OCI-LY3 (cell line): ENCODE measurements around the gene CNRIP1.
A peak's percentile ranks its signal among the peaks of the same experiment; 100 is the strongest.

Experiments
- H2AFZ ChIP-seq: fragments of 200-600, 300-600 bp; shearing (Covaris generic); 2 replicates; pipeline ENCODE4 v1.6.0; 2014; ENCODE audit warnings: antibody characterized with exemption, low read depth, low read length
- H3K27ac ChIP-seq: fragments of 200-600, 300-600 bp; sonication (generic); 2 replicates; pipeline ENCODE4 v1.5.1; 2014; ENCODE audit warnings: mild to moderate bottlenecking, low read length, moderate library complexity, mixed read lengths
- H3K27me3 ChIP-seq: fragments of 200-600, 300-600 bp; sonication (generic); 2 replicates; pipeline ENCODE4 v1.6.1; 2014; ENCODE audit warnings: low read depth, low read length, mixed read lengths
- H3K36me3 ChIP-seq: fragments of 200-600, 300-600 bp; sonication (generic); replicated peaks from 2 replicates; pipeline ENCODE3; 2014; ENCODE audit warnings: low read depth, low read length, mixed read lengths
- H3K4me1 ChIP-seq: fragments of 300-600, 200-600 bp; sonication (generic); 2 replicates; pipeline ENCODE4 v1.6.1; 2014; ENCODE audit warnings: low read length, mixed read lengths
- H3K4me2 ChIP-seq: fragments of 200-600, 300-600 bp; sonication (generic); 2 replicates; pipeline ENCODE4 v1.6.1; 2014; ENCODE audit warnings: low read length, mixed read lengths
- H3K4me3 ChIP-seq: fragments of 300-600, 200-600 bp; sonication (generic); 2 replicates; pipeline ENCODE4 v1.5.1; 2014; ENCODE audit warnings: antibody characterized with exemption, mild to moderate bottlenecking, low read length, moderate library complexity
- H3K79me2 ChIP-seq: fragments of 300-600, 200-600 bp; shearing (Covaris generic); 2 replicates; pipeline ENCODE4 v1.6.1; 2014; ENCODE audit warnings: mild to moderate bottlenecking, low read length, mixed read lengths
- H3K9ac ChIP-seq: fragments of 300-600, 200-600 bp; shearing (Covaris generic); 2 replicates; pipeline ENCODE4 v1.6.0; 2014; ENCODE audit warnings: mild to moderate bottlenecking, low read length, moderate library complexity
- H3K9me3 ChIP-seq: fragments of 200-600, 300-600 bp; shearing (Covaris generic); 2 replicates; pipeline ENCODE4 v1.6.1; 2014; ENCODE audit warnings: low read length, mixed read lengths; ENCODE audit not compliant: insufficient read depth
- H4K20me1 ChIP-seq: fragments of 200-600, 300-600 bp; sonication (generic); 2 replicates; pipeline ENCODE4 v1.6.1; 2016; ENCODE audit warnings: low read length, mixed read lengths; ENCODE audit not compliant: insufficient read depth
- CTCF ChIP-seq: fragments of 200-600, 300-600 bp; sonication (generic); IDR thresholded peaks from 2 replicates; pipeline ENCODE4 v1.5.1; 2014; ENCODE audit warnings: antibody characterized with exemption, low read length, low read depth
- EZH2phosphoT487 ChIP-seq: fragments of 200-600 bp; shearing (Covaris generic); IDR thresholded peaks from 2 replicates; pipeline ENCODE4 v1.6.1; 2018; ENCODE audit warnings: antibody characterized with exemption, mixed run types, low read depth

Gene CNRIP1

GRCh38 chr2:68293024-68293423 is 26.7 kb downstream of the CNRIP1 start:
- no peaks in the 10 kb centered on the region for H3K27me3 ChIP-seq
- H3K27ac ChIP-seq: no peak overlapping the region
- peaks cover 21% of the 10 kb centered on the region for H3K4me1 ChIP-seq
- no peak overlapping the region for H3K9ac ChIP-seq
- no peak overlapping the region for H2AFZ ChIP-seq
- H3K4me3 ChIP-seq: no peak overlapping the region
- no peaks in the 10 kb centered on the region for H3K9me3 ChIP-seq
- no peak overlapping the region for H3K4me2 ChIP-seq
- no peaks in the 10 kb centered on the region for H4K20me1 ChIP-seq
- H3K79me2 ChIP-seq: no peaks in the 10 kb centered on the region
- H3K36me3 ChIP-seq: no peaks in the 10 kb centered on the region
- no peak for TF ChIP-seq EZH2phosphoT487
- TF ChIP-seq CTCF: no peak

GRCh38 chr2:68292108-68292710 is 27.5 kb downstream of the CNRIP1 start:
- peak; percentile 79 for TF ChIP-seq CTCF
- no peak for TF ChIP-seq EZH2phosphoT487
- no peaks in the 10 kb centered on the region for H3K36me3 ChIP-seq
- H3K4me1 ChIP-seq: peaks cover 21% of the 10 kb centered on the region
- 0 out of 2 replicates have a peak, but pooled peaks cover 3% of the 10 kb centered on the region for H3K27me3 ChIP-seq
- H3K4me3 ChIP-seq: no peak overlapping the region
- no peaks in the 10 kb centered on the region for H3K9me3 ChIP-seq
- no peak overlapping the region for H3K27ac ChIP-seq
- no peak overlapping the region for H3K9ac ChIP-seq
- no peaks in the 10 kb centered on the region for H3K79me2 ChIP-seq
- H2AFZ ChIP-seq: no peak overlapping the region
- no peaks in the 10 kb centered on the region for H4K20me1 ChIP-seq
- no peak overlapping the region for H3K4me2 ChIP-seq

- H3K36me3 ChIP-seq: no peaks in the 10 kb centered on the region
- no peak overlapping the region for H3K9ac ChIP-seq
- H4K20me1 ChIP-seq: no peaks in the 10 kb centered on the region
- H3K9me3 ChIP-seq: no peaks in the 10 kb centered on the region
- peaks cover 21% of the 10 kb centered on the region for H3K4me1 ChIP-seq
- no peak for TF ChIP-seq EZH2phosphoT487
- no peak for TF ChIP-seq CTCF
- no peak overlapping the region for H3K4me2 ChIP-seq
- H3K79me2 ChIP-seq: no peaks in the 10 kb centered on the region
- no peak overlapping the region for H2AFZ ChIP-seq
- H3K27ac ChIP-seq: no peak overlapping the region
- H3K4me3 ChIP-seq: no peak overlapping the region
- H3K27me3 ChIP-seq: 0 out of 2 replicates have a peak, but pooled peaks cover 3% of the 10 kb centered on the region
These were observed 28.4 kb downstream of the CNRIP1 start for GRCh38 chr2:68291314-68291713.

- Histone ChIP-seq H3K4me1 (peaks cover 20% of the 10 kb centered on the region), H3K9me3 (no peaks in the 10 kb centered on the region), H4K20me1 (no peaks in the 10 kb centered on the region), H3K79me2 (no peaks in the 10 kb centered on the region), H3K36me3 (no peaks in the 10 kb centered on the region), H3K4me3 (no peak overlapping the region), H3K27ac (no peak overlapping the region), H3K27me3 (0 out of 2 replicates have a peak, but pooled peaks cover 6% of the 10 kb centered on the region), H2AFZ (peak overlapping the region; percentile 5; the same call in 1 of the 2 replicates), H3K9ac (no peak overlapping the region), H3K4me2 (no peak overlapping the region)
- no peak for TF ChIP-seq EZH2phosphoT487
- TF ChIP-seq CTCF: no peak
These were observed 28.8 kb downstream of the CNRIP1 start for GRCh38 chr2:68290901-68291300.
